Transverse colon (tissue), 4 donors: Measurements from ENCODE around the gene SKIDA1. TPM values are rescaled to one million over a fixed set of nuclear protein-coding genes. Genes with fewer than 3 reads are reported as not detected.

Experiments used
- DNase-seq: peaks from one replicate; pipeline ENCODE4 v3.0.0-alpha.2; 2019
- H3K27ac ChIP-seq, 4 donors: fragments of 200-600 bp; sonication (generic); 2 replicates each; pipeline ENCODE4 v1.5.1; 2016 to 2018; ENCODE audit warnings: inconsistent platforms in 4 of 4
- H3K27me3 ChIP-seq: fragments of 200-600 bp; sonication (generic); 2 replicates; pipeline ENCODE4 v1.5.1; 2017; ENCODE audit warnings: inconsistent platforms
- H3K36me3 ChIP-seq, 4 donors: fragments of 200-600 bp; sonication (generic); 2 replicates each; pipeline ENCODE4 v1.5.1; 2017 to 2019; ENCODE audit warnings: inconsistent platforms in 4 of 4
- H3K4me1 ChIP-seq, 4 donors: fragments of 200-600 bp; sonication (generic); 2 replicates each; pipeline ENCODE4 v1.5.1; 2017 to 2020; ENCODE audit warnings: inconsistent platforms in 4 of 4
- H3K4me3 ChIP-seq, 4 donors: fragments of 200-600 bp; sonication (generic); 1 replicate in 1 of 4; 2 replicates in 3 of 4; pipeline versions ENCODE4 v1.5.1 to v1.6.1; 2017 to 2019; ENCODE audit warnings: inconsistent platforms in 4 of 4
- H3K9me3 ChIP-seq, 2 donors: fragments of 200-600 bp; sonication (generic); 2 replicates each; pipeline ENCODE4 v1.5.1; 2017 to 2019; ENCODE audit warnings: inconsistent platforms in 2 of 2
- CTCF ChIP-seq, 5 experiments: fragments of 200-600 bp in 3 of 5; fragments of 450-650 bp in 2 of 5; sonication (generic) in 3 of 5; IDR thresholded peaks; 1 replicate in 2 of 5; 2 replicates in 3 of 5; pipeline ENCODE4 v1.5.1; 2016 to 2017; ENCODE audit warnings: antibody characterized with exemption in 5 of 5, inconsistent platforms in 3 of 5, mild to moderate bottlenecking in 2 of 5, moderate library complexity in 1 of 5
- EP300 ChIP-seq: sonication (generic); formaldehyde crosslinking; IDR thresholded peaks from one replicate; pipeline ENCODE4 v1.6.1; 2017; ENCODE audit warnings: antibody characterized with exemption, low read depth
- POLR2A ChIP-seq: fragments of 450-650 bp; IDR thresholded peaks from one replicate; pipeline ENCODE4 v1.6.1; 2016; ENCODE audit warnings: antibody characterized with exemption, mild to moderate bottlenecking, moderate library complexity
- POLR2AphosphoS5 ChIP-seq, 3 donors: sonication (generic); formaldehyde crosslinking; IDR thresholded peaks; one replicate each; pipeline ENCODE4 v1.6.1; 2016; ENCODE audit warnings: antibody characterized with exemption in 3 of 3
- WGBS, 2 donors: methylation state at CpG; one replicate each; pipeline ENCODE4 v1.1.5; 2018; ENCODE audit warnings: low coverage in 1 of 2; 5-methylcytosine and 5-hydroxymethylcytosine counted together
- in situ Hi-C, 4 donors: fragments of 200-750 bp; cut with MboI; loops; one replicate each; pipeline versions ENCODE4 v1.15.0 to v1.15.1; 2017; ENCODE audit warnings: low sequenced_read_pairs in 3 of 4, low pct_ligation_motif_present in 1 of 4, low pct_unique_long_range_greater_than_20kb in 1 of 4
- intact Hi-C: fragments of 100-400 bp; cut with DNase I; formaldehyde crosslinking; loops from one replicate; pipeline ENCODE4 v1.15.1; 2023; ENCODE audit warnings: low total_unique reads
- total RNA-seq, 4 donors: library from RNA; depleted of rRNA; stranded (reverse); fragments of >200 nt; gene quantifications; one replicate each; pipeline ENCODE4 v1.1.0, GENCODE V29; 2016

Gene SKIDA1
- total RNA-seq, 4 donors from 2014 or later = 0.27 to 0.60 TPM; not detected in 2

GRCh38 chr10:21503542-21503941 is 21.9 kb downstream of the SKIDA1 start:
- H3K27me3 ChIP-seq = peaks cover 68% of the 10 kb centered on the region
- no peaks in the 10 kb centered on the region for H3K36me3 ChIP-seq
- no peaks in the 10 kb centered on the region for H3K9me3 ChIP-seq
- H3K27ac ChIP-seq = no peak overlapping the region
- in situ Hi-C loops = loop anchor here in 1 of 4 donors (10.0 to 25.0 kb wide), 2 partner anchors 221 to 809 kb away; partner anchors contain the start of genes BMI1 and COMMD3
- H3K4me3 ChIP-seq = no peak overlapping the region
- intact Hi-C loops = no loop called here
- no peak for DNase-seq
- peaks cover 0 to 7% (median 0%) of the 10 kb centered on the region in 4 donors for H3K4me1 ChIP-seq
- WGBS, 2 donors = 73 to 100% methylated on average over 1 of the region's 1 CpG
- TF ChIP-seq POLR2A (no peak), POLR2AphosphoS5 (IDR thresholded peaks at IDR 0.05) (no peak), CTCF (IDR thresholded peaks at IDR 0.05) (no peak), EP300 (no peak)

GRCh38 chr10:21502348-21502740 is 23.1 kb downstream of the SKIDA1 start:
- in situ Hi-C loops = loop anchor here in 1 of 4 donors (10.0 to 25.0 kb wide), 2 partner anchors 222 to 810 kb away; partner anchors contain the start of genes BMI1 and COMMD3
- intact Hi-C loops = no loop called here
- Histone ChIP-seq H3K9me3 (no peaks in the 10 kb centered on the region), H3K27ac (no peak overlapping the region), H3K4me3 (no peak overlapping the region), H3K27me3 (peaks cover 77% of the 10 kb centered on the region), H3K36me3 (no peaks in the 10 kb centered on the region), H3K4me1 (peaks cover 0 to 10% (median 2%) of the 10 kb centered on the region in 4 donors)
- DNase-seq = no peak
- WGBS, 2 donors = 94% methylated on average over 3 of the region's 3 CpGs; no CpG with 5 or more reads in 1 of the 2 donors
- no peak for TF ChIP-seq EP300
- TF ChIP-seq POLR2A = no peak
- no peak for TF ChIP-seq CTCF (IDR thresholded peaks at IDR 0.05)
- TF ChIP-seq POLR2AphosphoS5 (IDR thresholded peaks at IDR 0.05) = no peak

GRCh38 chr10:21501731-21502347 is 23.6 kb downstream of the SKIDA1 start:
- Histone ChIP-seq H3K9me3 (no peaks in the 10 kb centered on the region), H3K4me3 (no peak overlapping the region), H3K27ac (no peak overlapping the region), H3K4me1 (peaks cover 0 to 15% (median 7%) of the 10 kb centered on the region in 4 donors), H3K27me3 (peaks cover 79% of the 10 kb centered on the region), H3K36me3 (no peaks in the 10 kb centered on the region)
- no peak for TF ChIP-seq CTCF (IDR thresholded peaks at IDR 0.05)
- no peak for TF ChIP-seq POLR2AphosphoS5 (IDR thresholded peaks at IDR 0.05)
- TF ChIP-seq EP300 = no peak
- no peak for TF ChIP-seq POLR2A
- intact Hi-C loops = no loop called here
- 86 to 91% methylated on average over 1 to 2 of the region's 2 CpGs for WGBS, 2 donors
- no peak for DNase-seq
- in situ Hi-C loops = loop anchor here in 1 of 4 donors (10.0 to 25.0 kb wide), 2 partner anchors 223 to 810 kb away; partner anchors contain the start of genes BMI1 and COMMD3

GRCh38 chr10:21501091-21501490 is 24.4 kb downstream of the SKIDA1 start:
- intact Hi-C loops = no loop called here
- whole genome bisulfite sequencing, 2 donors = 94% methylated on average over 5 of the region's 5 CpGs; no CpG with 5 or more reads in 1 of the 2 donors
- in situ Hi-C loops = loop anchor here in 1 of 4 donors (10.0 to 25.0 kb wide), 2 partner anchors 224 to 811 kb away; partner anchors contain the start of genes BMI1 and COMMD3
- Histone ChIP-seq H3K27me3 (peaks cover 80% of the 10 kb centered on the region), H3K36me3 (no peaks in the 10 kb centered on the region), H3K4me1 (peaks cover 0 to 23% (median 14%) of the 10 kb centered on the region in 4 donors), H3K4me3 (no peak overlapping the region), H3K9me3 (no peaks in the 10 kb centered on the region), H3K27ac (no peak overlapping the region)
- TF ChIP-seq EP300 (no peak), CTCF (IDR thresholded peaks at IDR 0.05) (no peak), POLR2A (no peak)
- no peak for DNase-seq
